Subcutaneous abdominal adipose tissue (tissue), 5 donors: ENCODE results near the gene TRIP4.

Experiments
- H3K27ac ChIP-seq: one replicate; pipeline ENCODE4 v1.7.0; 2013; ENCODE audit warnings: low read depth, mild to moderate bottlenecking, inconsistent platforms, low read length, moderate library complexity
- H3K27me3 ChIP-seq, 5 donors: one replicate each; pipeline ENCODE4 v1.7.0; 2013; ENCODE audit warnings: low read length in 5 of 5, inconsistent platforms in 1 of 5; ENCODE audit not compliant: control insufficient read depth in 5 of 5, insufficient read depth in 4 of 5
- H3K36me3 ChIP-seq, 5 donors: one replicate each; pipeline ENCODE4 v1.7.0; 2013; ENCODE audit warnings: low read length in 5 of 5; ENCODE audit not compliant: control insufficient read depth in 5 of 5, insufficient read depth in 5 of 5
- H3K4me1 ChIP-seq, 5 donors: one replicate each; pipeline ENCODE4 v1.7.0; 2013; ENCODE audit warnings: low read length in 5 of 5, mild to moderate bottlenecking in 3 of 5, moderate library complexity in 1 of 5; ENCODE audit not compliant: control insufficient read depth in 5 of 5, insufficient read depth in 5 of 5
- H3K4me3 ChIP-seq, 5 donors: one replicate each; pipeline ENCODE4 v1.7.0; 2013; ENCODE audit warnings: low read length in 5 of 5, low read depth in 1 of 5
- H3K9ac ChIP-seq, 5 donors: one replicate each; pipeline ENCODE4 v1.7.0; 2013; ENCODE audit warnings: low read length in 5 of 5, mild to moderate bottlenecking in 4 of 5, moderate library complexity in 3 of 5
- H3K9me3 ChIP-seq, 5 donors: one replicate each; pipeline ENCODE4 v1.7.0; 2013; ENCODE audit warnings: low read length in 5 of 5; ENCODE audit not compliant: control insufficient read depth in 5 of 5
- donor health status: healthy.
- donor health status: healthy.
- donor health status: healthy.
- donor health status: healthy.
- donor health status: healthy.

The TRIP4 gene

DNA sequence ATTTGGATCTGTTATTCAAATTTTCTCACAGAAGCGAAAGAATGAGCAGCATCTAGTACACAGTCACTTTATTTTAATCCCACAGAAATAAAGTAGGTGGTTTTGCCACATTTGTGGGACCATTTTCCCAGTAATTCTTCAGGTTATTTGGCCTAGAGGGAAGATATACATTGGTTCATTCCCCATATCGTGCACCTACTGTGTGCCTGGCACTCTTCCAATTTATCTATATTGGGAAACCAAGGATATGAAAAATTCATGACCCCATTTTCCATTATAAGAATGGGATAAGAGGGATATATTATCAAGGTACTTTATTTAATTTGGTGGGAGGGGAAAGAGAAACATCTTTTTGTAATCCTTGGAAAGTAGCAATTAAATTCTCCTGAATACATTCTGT is 35.1 kb downstream of the TRIP4 start:
- H3K36me3 ChIP-seq, result peaks cover 27 to 74% (median 48%) of the 10 kb centered on the region in 5 donors
- H3K27ac ChIP-seq, result no peak overlapping the region
- H3K4me1 ChIP-seq, result no peaks in the 10 kb centered on the region
- no peak overlapping the region for H3K9ac ChIP-seq
- no peak overlapping the region for H3K4me3 ChIP-seq
- no peaks in the 10 kb centered on the region for H3K27me3 ChIP-seq
- H3K9me3 ChIP-seq, result no peaks in the 10 kb centered on the region

DNA sequence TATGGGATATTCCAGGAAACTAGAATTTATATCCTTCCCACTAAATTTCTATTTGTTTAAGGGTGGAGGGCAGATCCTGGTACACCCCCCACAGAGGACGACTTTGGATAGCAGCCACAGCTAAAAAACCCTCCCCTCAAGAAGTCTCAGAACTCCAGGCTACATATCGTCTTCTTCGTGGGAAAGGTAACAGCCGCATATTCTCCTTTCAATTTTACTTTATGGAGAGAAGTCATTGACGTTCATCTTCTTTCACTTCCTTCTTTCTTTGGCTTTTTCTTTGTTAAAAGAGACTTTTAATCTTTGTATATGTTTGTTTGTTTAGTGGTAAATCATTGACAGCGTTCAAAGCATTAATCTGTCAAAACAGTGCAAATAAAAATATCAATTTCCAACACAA is 36.3 kb downstream of the TRIP4 start:
- no peaks in the 10 kb centered on the region for H3K4me1 ChIP-seq
- H3K4me3 ChIP-seq, result no peak overlapping the region
- no peaks in the 10 kb centered on the region for H3K27me3 ChIP-seq
- H3K27ac ChIP-seq, result no peak overlapping the region
- no peak overlapping the region for H3K9ac ChIP-seq
- H3K9me3 ChIP-seq, result no peaks in the 10 kb centered on the region
- H3K36me3 ChIP-seq, result peaks cover 20 to 64% (median 46%) of the 10 kb centered on the region in 5 donors

DNA sequence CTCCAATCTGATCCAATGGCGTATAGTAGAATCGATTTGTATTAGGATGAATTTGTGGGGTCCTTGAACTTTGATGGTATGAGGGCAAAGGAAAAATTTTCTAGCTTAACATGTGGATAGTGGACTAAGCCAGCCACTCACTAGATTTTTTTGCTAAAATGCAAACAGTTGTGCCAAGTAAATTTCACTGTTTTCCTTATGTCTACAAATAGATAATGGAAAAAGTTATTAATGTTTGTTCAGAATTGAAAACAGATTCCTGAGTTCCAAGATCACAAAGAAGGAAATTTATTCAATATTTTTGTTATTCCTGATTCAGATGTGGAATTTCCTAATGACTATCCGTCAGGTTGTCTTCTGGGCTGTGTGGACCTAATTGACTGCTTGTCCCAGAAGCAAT is 37.6 kb downstream of the TRIP4 start:
- no peaks in the 10 kb centered on the region for H3K9me3 ChIP-seq
- H3K27ac ChIP-seq, result no peak overlapping the region
- no peak overlapping the region for H3K4me3 ChIP-seq
- H3K4me1 ChIP-seq, result peaks cover 0 to 8% (median 4%) of the 10 kb centered on the region in 5 donors
- H3K27me3 ChIP-seq, result no peaks in the 10 kb centered on the region
- no peak overlapping the region for H3K9ac ChIP-seq
- H3K36me3 ChIP-seq, result peaks cover 24 to 60% (median 47%) of the 10 kb centered on the region in 5 donors

DNA sequence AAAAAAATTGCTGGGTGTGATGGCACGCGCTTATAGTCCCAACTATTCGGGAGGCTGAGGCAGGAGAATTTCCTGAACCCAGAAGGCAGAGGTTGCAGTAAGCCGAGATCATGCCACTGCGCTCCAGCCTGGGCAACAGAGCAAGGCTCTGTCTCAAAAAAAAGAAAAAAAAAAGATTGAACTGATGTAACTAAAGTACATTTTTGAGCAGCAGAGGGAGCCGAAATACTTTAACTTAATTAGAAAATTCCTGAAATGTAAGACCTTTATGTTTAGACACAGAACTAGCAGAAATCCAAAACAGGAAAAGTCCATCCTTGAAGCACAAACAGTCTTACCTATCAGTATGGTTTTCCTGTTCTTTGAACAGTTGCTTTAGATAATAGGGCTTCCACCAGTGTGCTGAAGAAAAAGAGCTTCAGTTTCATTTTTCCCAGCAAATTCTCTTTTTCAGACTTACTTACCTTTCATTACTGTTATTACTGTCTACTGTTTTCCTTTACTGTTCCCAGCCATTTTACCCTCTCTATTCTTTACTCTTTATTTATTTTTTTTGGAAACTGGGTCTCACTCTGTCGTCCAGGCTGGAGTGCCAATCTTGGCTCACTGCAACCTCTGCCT is 39.3 kb downstream of the TRIP4 start:
- H3K9me3 ChIP-seq, result no peaks in the 10 kb centered on the region
- H3K9ac ChIP-seq, result no peak overlapping the region
- H3K36me3 ChIP-seq, result peaks cover 17 to 50% (median 42%) of the 10 kb centered on the region in 5 donors
- no peak overlapping the region for H3K27ac ChIP-seq
- peaks cover 0 to 9% (median 4%) of the 10 kb centered on the region in 5 donors for H3K4me1 ChIP-seq
- no peak overlapping the region for H3K4me3 ChIP-seq
- no peaks in the 10 kb centered on the region for H3K27me3 ChIP-seq

DNA sequence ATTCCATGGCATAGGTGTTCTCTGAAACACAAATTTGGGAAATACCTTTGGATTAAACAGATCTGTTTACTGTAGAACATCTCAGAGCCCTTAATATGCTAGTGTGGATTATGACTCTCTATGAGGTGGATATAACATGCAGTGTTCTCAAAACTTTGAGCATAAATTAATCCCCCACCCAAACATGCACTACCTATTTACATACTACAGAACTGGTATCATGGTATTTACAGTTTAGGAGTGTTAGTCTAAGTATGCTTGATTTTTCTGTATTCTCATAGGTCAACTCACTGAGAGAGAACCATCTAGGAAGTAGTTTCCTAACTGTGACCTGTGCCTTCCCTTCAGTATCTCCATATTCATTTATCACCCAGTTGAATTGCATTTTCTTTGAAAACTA is 41.8 kb downstream of the TRIP4 start:
- Histone ChIP-seq H3K4me1 (peaks cover 0 to 9% (median 4%) of the 10 kb centered on the region in 5 donors), H3K36me3 (peaks cover 9 to 32% (median 23%) of the 10 kb centered on the region in 5 donors), H3K27ac (no peak overlapping the region), H3K9ac (no peak overlapping the region), H3K9me3 (no peaks in the 10 kb centered on the region), H3K4me3 (no peak overlapping the region), H3K27me3 (no peaks in the 10 kb centered on the region)

DNA sequence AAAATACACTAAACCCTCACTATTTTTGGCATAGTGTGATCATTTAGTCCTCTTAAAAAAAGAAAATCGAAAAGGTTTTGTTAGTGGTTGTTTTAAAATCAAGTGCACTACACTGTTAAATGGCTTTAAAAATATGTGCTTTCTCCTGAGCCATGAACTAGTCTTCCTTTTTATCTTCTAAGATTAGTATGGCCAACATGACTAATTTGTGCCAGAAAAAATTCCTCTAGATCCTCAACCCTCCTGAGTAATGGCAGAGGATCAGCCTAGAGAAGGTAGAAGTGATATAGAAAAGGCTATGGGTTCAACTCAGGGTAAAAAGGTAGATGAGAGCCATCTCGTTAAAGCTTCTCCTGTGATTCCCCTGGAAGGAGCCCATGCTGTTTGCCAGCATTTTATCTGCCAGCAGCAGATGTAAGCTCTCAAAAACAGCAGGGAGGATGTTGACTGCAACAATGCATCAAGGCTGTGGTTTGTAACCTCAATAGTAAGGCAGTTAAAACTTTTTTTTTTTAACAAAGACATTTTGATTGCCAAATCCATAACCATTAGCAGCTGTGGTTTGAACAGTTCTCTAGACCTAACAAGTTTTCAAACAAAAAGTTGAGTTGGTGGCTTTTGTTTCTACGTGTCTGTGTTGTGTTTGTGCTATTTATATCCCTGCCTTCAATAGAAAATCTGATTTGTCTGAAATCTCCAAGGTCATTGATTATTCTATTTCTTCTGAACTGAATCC is 42.5 kb downstream of the TRIP4 start:
- H3K9me3 ChIP-seq, result no peaks in the 10 kb centered on the region
- H3K9ac ChIP-seq, result peak overlapping the region in 1 of 5 donors; percentile 35
- H3K4me3 ChIP-seq, result no peak overlapping the region
- H3K4me1 ChIP-seq, result peaks cover 0 to 9% (median 4%) of the 10 kb centered on the region in 5 donors
- H3K27me3 ChIP-seq, result no peaks in the 10 kb centered on the region
- H3K27ac ChIP-seq, result no peak overlapping the region
- H3K36me3 ChIP-seq, result peaks cover 4 to 28% (median 21%) of the 10 kb centered on the region in 5 donors

DNA sequence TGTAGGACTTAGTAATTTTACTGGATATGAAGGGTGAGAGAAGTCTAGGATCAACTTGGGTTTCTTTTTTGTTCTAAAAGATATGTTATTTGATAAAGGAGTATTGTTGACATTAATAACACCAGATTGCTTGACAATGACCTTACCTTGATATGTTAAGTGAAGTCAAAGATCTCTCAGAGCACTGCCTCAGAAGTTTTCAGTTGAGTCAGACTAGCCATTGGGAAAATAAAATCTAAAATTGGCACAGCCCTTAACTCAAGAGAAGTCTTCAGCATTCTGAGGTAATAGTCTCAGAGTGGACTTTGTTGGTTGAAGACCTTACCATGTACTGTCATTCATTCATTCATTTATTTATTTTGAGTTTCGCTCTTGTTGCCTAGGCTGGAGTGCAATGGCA is 50.3 kb downstream of the TRIP4 start:
- H3K9me3 ChIP-seq, result no peaks in the 10 kb centered on the region
- peaks cover 0 to 12% (median 3%) of the 10 kb centered on the region in 5 donors for H3K36me3 ChIP-seq
- no peaks in the 10 kb centered on the region for H3K4me1 ChIP-seq
- H3K27ac ChIP-seq, result no peak overlapping the region
- no peak overlapping the region for H3K9ac ChIP-seq
- no peak overlapping the region for H3K4me3 ChIP-seq
- H3K27me3 ChIP-seq, result no peaks in the 10 kb centered on the region

DNA sequence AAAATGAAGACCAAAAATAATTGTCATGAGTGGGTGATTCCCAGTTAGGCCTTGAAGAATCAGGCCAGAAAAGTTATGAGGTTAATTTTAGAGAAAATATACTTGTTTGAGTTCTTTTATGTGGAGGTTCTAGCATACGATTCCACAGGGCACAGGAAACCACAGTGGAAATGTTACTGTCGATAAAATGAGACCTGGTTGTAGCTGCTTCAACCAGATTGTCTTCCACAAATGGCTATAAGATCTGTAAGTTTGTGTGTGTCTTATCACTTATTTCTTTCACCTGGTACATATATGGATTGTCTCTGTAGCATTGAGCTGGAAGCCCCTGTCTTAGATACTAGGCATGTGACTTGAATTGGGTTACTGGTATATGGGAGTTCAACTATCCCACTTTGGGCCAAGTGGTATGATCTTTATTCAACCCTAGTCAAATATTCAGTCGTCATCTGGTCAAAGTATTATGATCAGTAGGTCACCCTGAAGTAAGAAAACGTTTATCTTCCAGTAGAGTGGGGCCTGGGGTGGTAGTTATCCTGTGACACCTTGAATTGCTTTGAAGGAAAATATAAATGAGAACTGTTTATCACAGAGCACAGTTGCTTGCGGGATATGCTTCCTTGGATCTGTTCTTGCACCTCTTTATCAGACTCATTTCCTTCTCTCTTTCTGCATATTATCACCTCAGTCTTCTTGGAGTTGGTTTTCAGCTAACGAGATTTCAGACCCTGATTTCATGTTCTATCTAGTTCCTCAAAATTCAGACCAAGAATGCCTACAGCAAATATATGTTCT is 51.2 kb downstream of the TRIP4 start:
- Histone ChIP-seq H3K27ac (no peak overlapping the region), H3K9me3 (no peaks in the 10 kb centered on the region), H3K4me3 (no peak overlapping the region), H3K9ac (no peak overlapping the region), H3K4me1 (peaks cover 0 to 3% (median under 1%) of the 10 kb centered on the region in 5 donors), H3K27me3 (no peaks in the 10 kb centered on the region), H3K36me3 (peaks cover 0 to 12% (median 0%) of the 10 kb centered on the region in 5 donors)

DNA sequence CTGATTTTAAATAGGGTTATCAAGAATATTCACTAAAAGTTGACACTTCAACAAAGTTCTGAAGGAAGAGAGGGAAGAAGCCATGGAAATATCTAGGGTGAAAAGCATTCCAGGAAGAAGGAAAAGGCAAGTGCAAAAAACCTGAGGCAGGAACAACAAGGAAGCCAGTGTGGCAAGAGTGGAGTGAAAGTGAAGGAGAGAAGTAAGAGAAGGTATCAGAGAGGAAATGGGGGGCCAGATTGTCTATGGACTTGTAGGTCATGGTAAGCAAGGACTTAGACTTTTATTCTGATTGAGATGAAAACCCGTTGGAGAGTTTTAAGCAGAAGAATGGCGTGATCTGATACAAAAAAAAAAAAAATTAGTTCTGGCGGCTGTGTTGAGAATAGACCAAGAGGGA is 54.2 kb downstream of the TRIP4 start:
- Histone ChIP-seq H3K36me3 (peaks cover 5 to 15% (median 7%) of the 10 kb centered on the region in 5 donors), H3K9me3 (no peaks in the 10 kb centered on the region), H3K9ac (no peak overlapping the region), H3K27ac (no peak overlapping the region), H3K4me3 (no peak overlapping the region), H3K4me1 (peaks cover 0 to 10% (median 3%) of the 10 kb centered on the region in 5 donors), H3K27me3 (no peaks in the 10 kb centered on the region)

DNA sequence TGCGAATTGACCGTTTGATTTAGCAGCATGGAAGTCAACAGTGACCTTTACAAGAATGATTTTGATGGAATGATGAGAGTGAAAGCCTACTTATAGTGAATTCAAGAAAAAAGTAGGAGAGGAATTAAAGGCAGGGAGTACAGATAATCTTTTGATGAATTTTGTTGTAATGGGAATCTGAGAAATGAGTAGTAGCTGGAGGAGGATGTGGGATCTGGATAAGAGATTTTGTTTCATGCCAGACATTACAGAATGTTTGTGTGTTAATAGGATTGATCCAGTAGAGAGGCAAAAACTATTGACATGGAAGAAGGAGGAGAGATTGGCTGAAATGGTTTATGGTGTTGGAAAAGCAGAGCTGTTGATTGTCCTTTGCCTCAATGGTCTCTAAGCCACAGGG is 55.4 kb downstream of the TRIP4 start:
- H3K4me1 ChIP-seq, result peaks cover 0 to 10% (median 3%) of the 10 kb centered on the region in 5 donors
- no peaks in the 10 kb centered on the region for H3K27me3 ChIP-seq
- peak overlapping the region; percentile 30 for H3K27ac ChIP-seq
- H3K36me3 ChIP-seq, result peaks cover 13 to 22% (median 16%) of the 10 kb centered on the region in 5 donors
- no peaks in the 10 kb centered on the region for H3K9me3 ChIP-seq
- H3K9ac ChIP-seq, result no peak overlapping the region
- no peak overlapping the region for H3K4me3 ChIP-seq
